HG02623 (cell line): Measurements from ENCODE around the gene CHD6.

Experiments used
- ATAC-seq: cut with Tn5 transposase; IDR thresholded peaks from one replicate; pipeline ENCODE4 v1.9.1; 2021; ENCODE audit warnings: moderate library complexity; ENCODE audit not compliant: unreplicated experiment

Gene CHD6

DNA sequence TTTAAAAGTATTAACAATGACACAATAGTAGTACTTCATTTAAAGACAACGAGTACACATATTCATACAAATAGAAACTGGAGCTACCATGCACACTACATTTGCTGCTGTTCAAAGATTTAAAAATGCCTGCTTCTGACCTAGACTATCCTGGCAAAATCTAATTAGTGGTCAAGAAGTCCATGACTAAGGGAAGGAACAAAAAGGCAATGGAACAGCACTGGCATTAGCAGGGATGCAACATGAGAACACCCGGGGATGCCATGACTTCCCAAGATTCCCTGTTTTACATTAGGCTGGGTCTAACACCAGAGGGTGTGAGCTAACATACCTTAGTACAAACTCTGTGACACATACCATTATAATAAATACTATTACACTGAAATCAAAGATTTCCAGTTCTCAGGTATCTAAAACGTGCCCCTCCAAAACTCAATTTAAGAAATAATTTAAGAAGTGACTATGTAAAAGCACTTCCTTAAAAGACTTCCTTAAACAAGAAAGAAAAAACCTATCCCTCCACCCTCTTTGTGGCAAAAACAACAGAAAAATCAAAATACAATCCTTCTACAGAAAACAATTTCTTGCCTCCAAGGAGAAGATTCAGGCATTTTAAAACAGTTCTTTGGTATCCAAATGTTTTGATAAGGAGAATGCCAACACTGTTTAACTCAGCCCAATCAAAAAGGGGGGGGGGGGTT lies 25.5 kb downstream of the CHD6 start:
- ATAC-seq, result no peak

GRCh38 chr20:41587956-41588355 lies 30.2 kb downstream of the CHD6 start:
- no peak for ATAC-seq

GRCh38 chr20:41587523-41587922 lies 30.7 kb downstream of the CHD6 start:
- ATAC-seq, result no peak

DNA sequence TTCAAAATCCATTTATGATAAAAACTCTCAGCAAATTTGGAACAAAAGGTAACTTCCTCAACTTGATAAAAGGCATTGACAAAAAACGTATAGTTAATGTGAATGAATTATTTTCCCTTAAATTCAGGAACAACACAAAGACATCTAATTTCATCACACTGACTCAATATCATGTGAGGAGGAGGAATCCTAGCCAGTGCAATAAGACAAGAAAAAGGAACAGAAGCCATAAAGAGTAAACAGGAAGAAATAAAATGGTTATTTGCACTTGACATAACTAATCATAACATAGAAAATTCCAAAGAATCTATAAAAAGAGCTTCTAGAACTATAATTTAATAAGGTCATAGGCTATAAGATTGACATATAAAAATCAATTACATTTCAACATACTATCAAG lies 31.4 kb downstream of the CHD6 start:
- ATAC-seq, result no peak

DNA sequence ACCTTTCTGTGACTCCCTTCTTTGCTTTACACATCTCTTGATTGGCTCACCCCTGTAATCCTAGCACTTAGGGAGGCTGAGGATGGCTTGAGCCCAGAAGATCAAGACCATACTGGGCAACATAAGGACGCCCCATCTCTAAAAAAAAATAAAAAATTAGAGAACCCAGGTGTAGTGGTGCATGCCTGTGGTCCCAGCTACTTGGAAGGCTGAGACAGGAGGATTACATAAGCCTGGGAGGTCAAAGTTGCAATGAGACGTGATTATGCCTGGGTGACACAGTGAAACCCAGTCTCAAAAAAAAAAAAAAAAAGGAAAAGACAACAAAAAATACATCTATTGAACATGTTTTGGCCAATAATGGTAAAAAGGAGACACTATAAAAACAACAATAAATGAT lies 37.8 kb downstream of the CHD6 start:
- no peak for ATAC-seq

DNA sequence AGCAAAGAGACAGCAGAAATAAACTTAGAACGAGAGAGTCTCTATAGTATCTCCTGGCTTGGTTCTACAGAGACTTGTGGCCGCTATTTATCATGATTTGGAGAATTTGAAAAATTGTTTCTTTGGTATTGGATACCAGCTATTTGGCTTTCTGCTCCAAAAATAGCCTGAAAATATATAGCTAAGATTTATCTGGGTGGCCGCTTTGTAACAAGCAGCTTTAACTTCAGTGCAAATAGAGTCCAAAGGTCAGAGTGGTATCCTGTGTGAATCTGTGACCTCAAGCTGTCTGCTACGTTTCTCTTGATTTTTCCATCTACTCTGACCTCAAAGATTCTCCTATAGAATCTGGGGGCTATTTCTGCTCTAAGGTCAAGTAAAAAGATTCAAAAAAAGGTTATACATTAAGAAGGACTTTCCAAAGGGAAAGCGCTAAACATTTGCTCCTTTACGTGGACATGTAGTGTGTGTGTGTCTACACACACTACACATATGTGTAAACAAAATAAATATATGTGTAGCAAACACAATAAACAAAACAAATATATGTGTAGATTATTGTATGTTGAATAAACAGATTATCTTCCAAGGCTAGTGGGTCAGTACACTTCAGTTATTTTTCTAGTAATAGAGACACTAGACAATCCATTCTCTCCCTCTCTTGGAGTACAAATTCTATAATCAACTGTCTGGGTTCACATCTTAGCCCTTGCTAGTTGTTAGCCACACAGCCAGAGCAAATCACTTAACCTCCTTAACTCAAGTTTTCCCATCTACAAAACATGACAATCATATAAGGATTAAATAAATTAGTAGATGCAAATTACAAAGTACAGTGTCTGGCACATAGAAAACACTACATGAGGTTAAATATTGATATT lies 40.8 kb downstream of the CHD6 start:
- ATAC-seq, result no peak

DNA sequence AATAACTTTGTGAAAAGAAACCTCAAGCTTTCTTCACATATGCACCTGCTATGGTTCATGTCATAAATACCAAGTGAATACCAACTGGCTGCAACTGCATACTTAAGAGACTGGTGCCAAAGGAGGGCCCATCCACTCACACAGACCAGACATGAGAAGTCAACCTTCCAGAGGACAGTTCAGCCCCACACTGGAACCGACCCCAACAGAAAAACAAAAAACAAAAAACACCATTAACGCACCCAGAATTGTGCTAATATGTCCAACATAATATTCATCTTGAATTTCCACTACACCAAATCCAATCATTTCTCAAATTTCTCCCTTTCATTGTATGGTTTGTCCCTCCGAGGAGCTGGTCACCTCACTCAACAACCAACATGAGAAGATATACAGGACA lies 42.8 kb downstream of the CHD6 start:
- ATAC-seq, result no peak

DNA sequence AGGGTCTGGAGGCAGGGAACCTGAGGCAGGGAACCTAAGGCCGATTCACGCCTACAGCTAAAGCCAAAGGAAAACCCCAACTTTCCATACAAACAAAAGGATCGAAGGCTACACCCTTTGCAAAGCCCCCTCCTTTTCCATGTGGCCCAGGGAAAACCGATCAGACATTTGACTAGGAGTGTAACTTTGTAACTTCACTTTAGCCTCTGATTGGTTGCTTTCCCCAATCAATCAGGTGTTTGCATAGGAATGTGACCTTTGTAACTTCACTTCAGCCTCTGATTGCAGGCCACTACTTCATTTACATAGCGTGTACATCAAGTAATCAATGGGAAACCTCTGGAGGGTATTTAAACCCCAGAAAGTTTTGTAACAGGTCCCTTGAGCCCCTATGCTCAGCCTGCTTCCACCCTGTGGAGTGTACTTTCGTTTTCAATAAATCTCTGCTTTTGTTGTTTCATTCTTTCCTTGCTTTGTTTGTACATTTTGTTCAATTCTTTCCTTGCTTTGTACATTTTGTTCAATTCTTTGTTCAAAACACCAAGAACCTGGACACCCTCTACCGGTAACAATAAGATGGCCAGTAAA lies 43.3 kb downstream of the CHD6 start:
- no peak for ATAC-seq

DNA sequence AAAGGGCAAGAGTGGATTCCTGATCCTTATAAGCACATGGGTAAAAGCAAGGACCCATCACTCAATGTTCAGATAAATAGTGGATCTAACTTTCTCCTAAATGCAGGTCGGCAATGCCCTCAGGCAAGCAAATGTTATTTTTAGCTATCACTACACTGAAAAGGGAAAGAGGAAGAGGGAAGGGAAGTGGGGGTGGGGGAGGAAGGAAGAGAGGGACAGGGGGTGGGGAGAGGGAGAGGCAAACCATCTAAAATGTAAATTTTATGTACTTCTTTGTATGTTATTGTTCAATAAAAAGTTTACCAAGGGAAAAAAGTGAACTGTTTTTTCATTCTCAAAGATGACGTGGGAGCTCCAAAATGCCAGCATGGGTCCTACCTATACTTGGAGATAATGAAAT lies 44.2 kb downstream of the CHD6 start:
- ATAC-seq, result no peak

- ATAC-seq, result no peak
These were observed 46.1 kb downstream of the CHD6 start for GRCh38 chr20:41572010-41572572.

DNA sequence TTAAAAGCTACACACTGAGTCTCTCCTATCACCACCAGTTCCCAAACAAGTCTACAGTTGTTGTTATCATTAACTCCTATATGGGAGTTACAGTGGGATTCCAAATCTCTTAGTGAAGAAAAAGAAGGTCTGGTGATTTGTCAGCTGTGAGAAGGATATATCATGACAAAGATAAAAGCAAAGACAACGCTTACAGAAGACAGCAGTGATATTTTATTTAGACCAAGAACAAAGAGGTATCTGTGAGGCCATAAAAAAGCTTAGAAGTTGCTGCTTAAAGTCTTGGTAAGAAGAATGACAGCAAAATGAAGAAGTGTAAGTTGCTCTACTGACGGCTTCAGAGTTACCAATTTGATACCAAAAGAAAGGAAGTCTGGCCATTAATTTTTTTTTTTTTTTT lies 47.2 kb downstream of the CHD6 start:
- no peak for ATAC-seq

DNA sequence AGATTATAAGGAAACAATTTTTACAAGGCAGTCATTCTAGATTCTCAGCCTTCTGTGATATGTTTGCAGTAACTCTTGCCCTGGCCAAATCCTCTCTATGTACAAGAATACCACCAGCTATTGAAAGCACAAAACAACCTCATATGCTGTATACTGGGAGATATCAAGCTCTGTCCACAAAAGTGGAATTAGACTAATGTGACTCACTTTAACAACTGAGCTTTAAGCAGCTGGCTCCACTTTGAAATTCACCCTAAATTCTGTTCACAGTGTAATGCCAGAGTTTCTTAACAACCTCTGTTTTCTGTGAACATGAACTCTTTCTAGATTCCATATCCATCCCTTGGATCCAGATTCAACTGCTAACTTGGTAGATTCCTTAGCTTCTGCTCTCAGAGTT lies 47.6 kb downstream of the CHD6 start:
- ATAC-seq, result no peak

DNA sequence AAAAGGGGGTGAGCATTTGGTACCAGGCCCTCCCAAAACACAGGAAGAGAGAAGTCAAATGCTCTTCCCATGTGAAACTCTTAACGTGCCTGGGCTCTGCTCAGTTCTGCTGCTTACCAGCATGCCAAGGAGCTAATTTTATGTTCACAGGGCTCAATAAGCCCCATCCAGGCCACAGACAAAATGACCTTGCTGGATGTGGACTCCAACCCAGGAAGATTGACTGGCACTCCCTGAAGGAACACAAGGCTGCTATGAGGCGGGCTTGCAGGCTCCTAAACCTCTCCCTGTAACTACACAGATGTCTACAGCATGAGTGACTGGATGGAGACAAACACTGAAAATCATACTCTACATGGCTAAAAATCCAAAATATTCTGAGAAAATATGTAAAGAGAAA lies 50.6 kb downstream of the CHD6 start:
- ATAC-seq, result no peak

GRCh38 chr20:41566896-41567527 lies 51.2 kb downstream of the CHD6 start:
- no peak for ATAC-seq

DNA sequence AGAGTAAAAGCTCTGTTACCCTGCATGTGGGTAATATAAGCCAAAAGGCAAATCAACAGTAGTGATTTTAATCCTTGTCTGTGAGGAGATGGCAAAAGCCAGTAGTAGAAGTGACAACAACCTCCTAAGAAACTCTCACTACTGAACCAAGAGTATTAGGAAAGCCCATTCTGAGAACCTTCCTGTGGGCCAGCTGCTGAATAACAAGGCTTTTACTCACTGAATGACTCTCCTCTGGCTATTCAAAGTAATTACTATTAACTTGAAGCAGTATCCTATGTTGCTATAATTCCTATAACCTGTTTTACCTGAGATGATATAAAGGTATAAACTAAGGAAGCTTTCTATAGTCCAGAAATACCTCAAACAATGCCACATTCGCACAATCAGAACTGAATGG lies 55.1 kb downstream of the CHD6 start:
- no peak for ATAC-seq

GRCh38 chr20:41560970-41561369 lies 57.2 kb downstream of the CHD6 start:
- ATAC-seq, result no peak

- ATAC-seq, result no peak
These were observed 58.5 kb downstream of the CHD6 start for GRCh38 chr20:41559658-41560057.

GRCh38 chr20:41553142-41553879 lies 64.9 kb downstream of the CHD6 start:
- ATAC-seq, result no peak

GRCh38 chr20:41552295-41553068 lies 65.7 kb downstream of the CHD6 start:
- ATAC-seq, result no peak
